GM12878 (cell line): ENCODE data around the gene AP1M2. TPM values are rescaled to one million over a fixed set of nuclear protein-coding genes. Genes with fewer than 3 reads are reported as not detected.

Source experiments
- ATAC-seq: fragments of 200-7000 bp; cut with Tn5 transposase; 3 replicates; pipeline ENCODE4 v1.9.1; 2020; ENCODE audit warnings: mild to moderate bottlenecking, moderate library complexity
- BruUV-seq: library from RNA; stranded (reverse); fragments of 400-500 nt; replicated peaks from 2 replicates; lab custom pipeline; 2021; lab: Mats Ljungman, UMichigan
- CTCF ChIA-PET: fragments of 300-600 bp; sonication (Branson Sonifier 250); formaldehyde crosslinking; extraction: SDS; loops from one replicate; lab custom pipeline; 2021; ENCODE audit warnings: inconsistent platforms; lab: Yijun Ruan, JAX
- POLR2A ChIA-PET: fragments of 350-600 bp; formaldehyde crosslinking; extraction: SDS; loops from one replicate; lab custom pipeline; 2021; ENCODE audit warnings: inconsistent platforms; lab: Charles Lee
- RAD21 ChIA-PET: fragments of 300-600 bp; sonication (Branson Sonifier 250); formaldehyde crosslinking; loops from one replicate; lab custom pipeline; 2023; ENCODE audit warnings: antibody characterized with exemption; ENCODE audit not compliant: unreplicated experiment; lab: Charles Lee
- SMC1A ChIA-PET: fragments of 300-600 bp; sonication (Branson Sonifier 250); formaldehyde crosslinking; loops from one replicate; lab custom pipeline; 2023; ENCODE audit not compliant: unreplicated experiment, uncharacterized antibody; lab: Charles Lee
- DNase-seq: peaks from one replicate; pipeline ENCODE4 v3.0.0-alpha.2; 2011; ENCODE audit warnings: low read depth, low spot score
- FAIRE-seq: peaks from 3 replicates; lab custom pipeline; 2011; peaks lifted over from hg19 to GRCh38; lab: Jason Lieb, UNC
- H2AFZ ChIP-seq: 2 replicates; pipeline ENCODE4 v1.6.0; 2011; ENCODE audit warnings: low read depth, low read length, control low read depth; ENCODE audit not compliant: control insufficient read depth
- H3K27ac ChIP-seq: 2 replicates; pipeline ENCODE4 v1.5.1; 2011; ENCODE audit warnings: control low read depth; ENCODE audit not compliant: control insufficient read depth, insufficient read depth
- H3K27me3 ChIP-seq, 2 experiments: replicated peaks in 1 of 2; 2 replicates each; pipeline versions ENCODE4 v1.6.0 to v1.6.1; 2011; ENCODE audit warnings: low read length in 1 of 2; ENCODE audit not compliant: control insufficient read depth in 2 of 2, insufficient read depth in 2 of 2
- H3K36me3 ChIP-seq, 2 experiments: 2 replicates each; pipeline ENCODE4 v1.5.1; 2011; ENCODE audit warnings: low read length in 1 of 2; ENCODE audit not compliant: control insufficient read depth in 2 of 2, insufficient read depth in 2 of 2
- H3K4me1 ChIP-seq: 2 replicates; pipeline ENCODE4 v1.6.1; 2011; ENCODE audit warnings: mild to moderate bottlenecking, low read length, moderate library complexity, mixed read lengths; ENCODE audit not compliant: control insufficient read depth, insufficient read depth
- H3K4me2 ChIP-seq: 2 replicates; pipeline ENCODE4 v1.6.0; 2011; ENCODE audit warnings: control low read depth; ENCODE audit not compliant: control insufficient read depth, insufficient read depth
- H3K4me3 ChIP-seq: fragments of 200-600 bp; sonication (generic); 2 replicates; pipeline ENCODE4 v1.5.1; 2016
- H3K79me2 ChIP-seq: 2 replicates; pipeline ENCODE4 v1.6.0; 2011; ENCODE audit warnings: low read length; ENCODE audit not compliant: control insufficient read depth, insufficient read depth
- H3K9ac ChIP-seq: 2 replicates; pipeline ENCODE4 v1.8.0; 2011; ENCODE audit warnings: low read length, control low read depth, mixed read lengths; ENCODE audit not compliant: control insufficient read depth, insufficient read depth
- H3K9me3 ChIP-seq: replicated peaks from 3 replicates; pipeline ENCODE4 v1.5.1; 2011; ENCODE audit warnings: mild to moderate bottlenecking, low read length; ENCODE audit not compliant: control insufficient read depth, insufficient read depth
- H4K20me1 ChIP-seq: 2 replicates; pipeline ENCODE4 v1.6.0; 2011; ENCODE audit not compliant: control insufficient read depth, insufficient read depth
- PBX3 ChIP-seq: IDR thresholded peaks from 2 replicates; pipeline ENCODE4 v1.6.1; 2011; ENCODE audit warnings: mild to moderate bottlenecking, low read depth, low read length, moderate library complexity; ENCODE audit not compliant: insufficient replicate concordance
- SMAD1 ChIP-seq: fragments of 450-650 bp; IDR thresholded peaks from 2 replicates; pipeline ENCODE4 v1.6.1; 2018; ENCODE audit warnings: mild to moderate bottlenecking, low read depth; ENCODE audit not compliant: partially characterized antibody
- WGBS: methylation state at CpG from one replicate; pipeline ENCODE4 v1.1.6; 2016; ENCODE audit warnings: low lambda C conversion rate; ENCODE audit not compliant: insufficient replicate concordance, insufficient coverage; ENCODE audit errors: missing lambda C conversion rate; 5-methylcytosine and 5-hydroxymethylcytosine counted together
- in situ Hi-C: fragments of 300-500 bp; cut with MboI; formaldehyde crosslinking; loops from 9 replicates; pipeline ENCODE4 v1.14.3; 2018; ENCODE audit warnings: mixed read lengths
- intact Hi-C: fragments of 100-400 bp; cut with micrococcal nuclease; formaldehyde crosslinking; loops from one replicate; pipeline ENCODE4 v1.14.2; 2022; ENCODE audit not compliant: unreplicated experiment
- polyA plus RNA-seq, 11 experiments: library from polyadenylated mRNA; depleted of rRNA in 4 of 11; unstranded in 6 of 11; stranded (reverse) in 5 of 11; fragments of >200 nt; fragmentation: Nextera tagmentation in 4 of 11; fragmentation: Illumina TruSeq in 1 of 11; extraction: Ambion mirVana in 4 of 11; extraction: Trizol in 1 of 11; gene quantifications; 1 replicate in 1 of 11; 2 replicates in 10 of 11; pipeline versions ENCODE4 v1.2.1 to v1.2.3, GENCODE V29; 2011 to 2016; ENCODE audit warnings: inconsistent platforms in 2 of 11, missing spikeins in 2 of 11, low read depth in 1 of 11
- total RNA-seq, 4 experiments: library from RNA; depleted of rRNA in 3 of 4; stranded (reverse); fragments of >200 nt in 3 of 4; fragmentation: Illumina TruSeq in 1 of 4; extraction: Trizol in 1 of 4; gene quantifications; 2 replicates each; pipeline versions ENCODE4 v1.2.1 to v1.2.3, GENCODE V29; 2013 to 2021
- TF ChIP-seq, protein P1 (sequence below): fragments of 450-650 bp; IDR thresholded peaks from 2 replicates; pipeline ENCODE4 v1.6.1; 2016; ENCODE audit warnings: mild to moderate bottlenecking

Gene AP1M2
- total and polyA plus RNA-seq, 10 of the 15 experiments (the other 5 are each of a cell fraction or from before 2014, with no cell fraction given), result 0.72 TPM; not detected in 9

GRCh38 chr19:10586396-10586795 is 716 bp downstream of the AP1M2 start:
- H2AFZ ChIP-seq, result no peak overlapping the region
- H3K9me3 ChIP-seq, result no peaks in the 10 kb centered on the region
- no peaks in the 10 kb centered on the region; a peak in 1 of 4 replicates for H3K27me3 ChIP-seq
- no peak overlapping the region for H3K9ac ChIP-seq
- TF ChIP-seq PBX3, result no peak
- no peaks in the 10 kb centered on the region for H3K4me1 ChIP-seq
- POLR2A ChIA-PET, result interaction anchor here (0.6 kb wide), 1 partner anchor 156 kb away, joined by 3 read pairs; no protein-coding TSS in a partner anchor
- H3K27ac ChIP-seq, result no peak overlapping the region
- no peaks in the 10 kb centered on the region for H3K36me3 ChIP-seq
- no peak overlapping the region for H3K4me2 ChIP-seq
- in situ Hi-C loops, result no loop called here
- SMC1A ChIA-PET, result interaction anchor here (1.1 to 9.0 kb wide), 3 partner anchors 59 to 113 kb away, joined by 3 to 252 read pairs (median 5); no protein-coding TSS in a partner anchor
- H3K4me3 ChIP-seq, result no peak overlapping the region
- DNase-seq, result no peak
- no peaks in the 10 kb centered on the region for H4K20me1 ChIP-seq
- no TSS peak for BruUV-seq
- ATAC-seq, result no peak
- intact Hi-C loops, result no loop called here
- WGBS, result 95% methylated on average over 5 of the region's 6 CpGs
- H3K79me2 ChIP-seq, result no peaks in the 10 kb centered on the region
- RAD21 ChIA-PET, result interaction anchor here (1.2 kb wide), 1 partner anchor 8 kb away, joined by 4 read pairs; no protein-coding TSS in a partner anchor
- no peak for FAIRE-seq
- CTCF ChIA-PET, result interaction anchor here (1.0 to 9.3 kb wide), 3 partner anchors 17 to 271 kb away, joined by 3 to 397 read pairs (median 4); no protein-coding TSS in a partner anchor

- ATAC-seq (no peak), DNase-seq (no peak), FAIRE-seq (no peak)
- Histone ChIP-seq H3K9me3 (no peaks in the 10 kb centered on the region), H2AFZ (no peak overlapping the region), H3K79me2 (no peaks in the 10 kb centered on the region), H3K27ac (no peak overlapping the region), H3K9ac (no peak overlapping the region), H3K4me2 (no peak overlapping the region), H3K4me1 (peaks cover 2% of the 10 kb centered on the region; the same call in 1 of the 2 replicates), H3K4me3 (no peak overlapping the region), H4K20me1 (no peaks in the 10 kb centered on the region), H3K36me3 (no peaks in the 10 kb centered on the region), H3K27me3 (no peaks in the 10 kb centered on the region; a peak in 1 of 4 replicates)
- TF ChIP-seq SMAD1 (no peak), PBX3 (peak; percentile 51)
- TF ChIP-seq, protein P1, sequence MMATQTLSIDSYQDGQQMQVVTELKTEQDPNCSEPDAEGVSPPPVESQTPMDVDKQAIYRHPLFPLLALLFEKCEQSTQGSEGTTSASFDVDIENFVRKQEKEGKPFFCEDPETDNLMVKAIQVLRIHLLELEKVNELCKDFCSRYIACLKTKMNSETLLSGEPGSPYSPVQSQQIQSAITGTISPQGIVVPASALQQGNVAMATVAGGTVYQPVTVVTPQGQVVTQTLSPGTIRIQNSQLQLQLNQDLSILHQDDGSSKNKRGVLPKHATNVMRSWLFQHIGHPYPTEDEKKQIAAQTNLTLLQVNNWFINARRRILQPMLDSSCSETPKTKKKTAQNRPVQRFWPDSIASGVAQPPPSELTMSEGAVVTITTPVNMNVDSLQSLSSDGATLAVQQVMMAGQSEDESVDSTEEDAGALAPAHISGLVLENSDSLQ, result peak; percentile 80
- ChIA-PET RAD21 (interaction anchor here (1.5 to 5.7 kb wide), 4 partner anchors 20 to 116 kb away, joined by 3 to 250 read pairs (median 93); partner anchors contain the start of gene QTRT1), POLR2A (interaction anchor here (4.0 kb wide), 1 partner anchor 62 kb away, joined by 24 read pairs; no protein-coding TSS in a partner anchor), SMC1A (interaction anchor here (1.4 to 9.0 kb wide), 3 partner anchors 52 to 116 kb away, joined by 4 to 252 read pairs (median 103); partner anchors contain the start of gene QTRT1), CTCF (interaction anchor here (0.6 to 9.3 kb wide), 4 partner anchors 61 to 155 kb away, joined by 3 to 397 read pairs (median 112); partner anchors contain the start of gene QTRT1)
- intact Hi-C loops (no loop called here), in situ Hi-C loops (loop anchor here (5.0 kb wide), 2 partner anchors 59 to 114 kb away; no protein-coding TSS in a partner anchor)
- 47% methylated on average over 9 of the region's 9 CpGs for WGBS
- no TSS peak for BruUV-seq
These were observed 3.9 kb downstream of the AP1M2 start for GRCh38 chr19:10583036-10583776.
